Suprapubic skin (tissue), 4 donors: Measurements from ENCODE around the gene PREX1. TPM values are rescaled to one million over a fixed set of nuclear protein-coding genes. Genes with fewer than 3 reads are reported as not detected.

Experiments
- DNase-seq, 2 donors: peaks; one replicate each; pipeline ENCODE4 v3.0.0-alpha.2; 2019; ENCODE audit warnings: low spot score in 2 of 2
- H3K27ac ChIP-seq: fragments of 200-600 bp; sonication (generic); one replicate; pipeline ENCODE4 v1.5.1; 2019
- H3K27me3 ChIP-seq: fragments of 200-600 bp; sonication (generic); one replicate; pipeline ENCODE4 v1.5.1; 2019
- H3K36me3 ChIP-seq: fragments of 200-600 bp; sonication (generic); one replicate; pipeline ENCODE4 v1.5.1; 2019
- H3K4me1 ChIP-seq: fragments of 200-600 bp; sonication (generic); one replicate; pipeline ENCODE4 v1.5.1; 2019
- H3K4me3 ChIP-seq: fragments of 200-600 bp; sonication (generic); one replicate; pipeline ENCODE4 v1.5.1; 2019; ENCODE audit warnings: mild to moderate bottlenecking
- H3K9me3 ChIP-seq: fragments of 200-600 bp; sonication (generic); one replicate; pipeline ENCODE4 v1.5.1; 2019
- EP300 ChIP-seq: sonication (generic); formaldehyde crosslinking; IDR thresholded peaks from one replicate; pipeline ENCODE4 v1.6.1; 2017; ENCODE audit warnings: antibody characterized with exemption
- POLR2A ChIP-seq, 2 donors: fragments of 450-650 bp; IDR thresholded peaks; one replicate each; pipeline ENCODE4 v1.6.1; 2017; ENCODE audit warnings: antibody characterized with exemption in 2 of 2, mild to moderate bottlenecking in 2 of 2, moderate library complexity in 2 of 2
- POLR2AphosphoS5 ChIP-seq, 3 donors: sonication (generic); formaldehyde crosslinking; IDR thresholded peaks; one replicate each; pipeline ENCODE4 v1.6.1; 2017; ENCODE audit warnings: antibody characterized with exemption in 3 of 3
- WGBS: methylation state at CpG from one replicate; pipeline ENCODE4 v1.1.5; 2018; 5-methylcytosine and 5-hydroxymethylcytosine counted together
- total RNA-seq, 4 donors: library from RNA; depleted of rRNA; stranded (reverse); fragments of >200 nt; gene quantifications; one replicate each; pipeline ENCODE4 v1.1.0, GENCODE V29; 2016
- TF ChIP-seq, protein P1 (sequence below), 2 donors: fragments of 200-600 bp in 1 of 2; fragments of 450-650 bp in 1 of 2; sonication (generic) in 1 of 2; IDR thresholded peaks; one replicate each; pipeline ENCODE4 v1.5.1; 2016 to 2019; ENCODE audit warnings: antibody characterized with exemption in 2 of 2, mild to moderate bottlenecking in 1 of 2, moderate library complexity in 1 of 2

PREX1 gene
- total RNA-seq, 4 donors from 2014 or later, result 4.7 to 15.1 (median 10.2) TPM

DNA sequence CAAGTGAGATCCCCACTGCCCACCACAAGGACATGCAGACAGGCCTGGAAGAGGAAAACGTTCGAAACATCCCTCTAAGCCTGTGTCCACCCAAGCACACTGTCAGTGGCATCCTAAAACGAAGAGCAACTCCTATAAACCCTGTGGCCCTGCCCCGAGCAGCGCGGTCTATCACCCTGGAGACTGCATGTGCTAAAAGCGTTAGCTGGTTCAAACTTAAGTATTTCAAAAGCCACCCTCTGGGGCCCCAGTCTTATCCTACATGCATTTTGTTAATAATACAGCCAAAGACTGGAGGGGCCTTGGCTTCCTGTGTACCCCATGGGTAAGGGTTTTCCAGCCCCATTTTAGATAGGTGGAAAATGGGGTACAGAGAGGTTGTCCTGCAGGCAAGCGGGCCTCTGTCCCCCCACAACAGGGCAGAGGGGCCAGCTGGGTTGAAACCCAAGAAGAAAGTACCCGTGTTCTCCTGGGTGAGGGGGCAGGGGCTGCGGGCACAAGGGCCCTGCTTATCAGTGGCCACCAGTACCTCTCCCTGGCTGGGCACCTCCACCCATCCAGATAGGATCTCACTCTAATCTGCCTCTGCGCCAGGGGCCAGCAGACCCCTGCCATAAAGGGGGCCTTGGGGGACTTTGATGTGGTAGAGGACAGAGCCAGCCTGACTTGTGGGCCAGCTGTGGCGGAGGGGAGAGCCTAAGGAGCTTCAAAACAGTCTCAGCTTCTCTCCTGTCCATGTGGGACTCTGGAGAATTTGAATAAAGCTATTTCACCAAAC is 28.3 kb downstream of the PREX1 start:
- H3K4me1 ChIP-seq, result no peaks in the 10 kb centered on the region
- H3K9me3 ChIP-seq, result no peaks in the 10 kb centered on the region
- WGBS, result 79% methylated on average over 12 of the region's 12 CpGs
- TF ChIP-seq EP300, result no peak
- no peak for TF ChIP-seq POLR2A (IDR thresholded peaks at IDR 0.05)
- TF ChIP-seq, protein P1, sequence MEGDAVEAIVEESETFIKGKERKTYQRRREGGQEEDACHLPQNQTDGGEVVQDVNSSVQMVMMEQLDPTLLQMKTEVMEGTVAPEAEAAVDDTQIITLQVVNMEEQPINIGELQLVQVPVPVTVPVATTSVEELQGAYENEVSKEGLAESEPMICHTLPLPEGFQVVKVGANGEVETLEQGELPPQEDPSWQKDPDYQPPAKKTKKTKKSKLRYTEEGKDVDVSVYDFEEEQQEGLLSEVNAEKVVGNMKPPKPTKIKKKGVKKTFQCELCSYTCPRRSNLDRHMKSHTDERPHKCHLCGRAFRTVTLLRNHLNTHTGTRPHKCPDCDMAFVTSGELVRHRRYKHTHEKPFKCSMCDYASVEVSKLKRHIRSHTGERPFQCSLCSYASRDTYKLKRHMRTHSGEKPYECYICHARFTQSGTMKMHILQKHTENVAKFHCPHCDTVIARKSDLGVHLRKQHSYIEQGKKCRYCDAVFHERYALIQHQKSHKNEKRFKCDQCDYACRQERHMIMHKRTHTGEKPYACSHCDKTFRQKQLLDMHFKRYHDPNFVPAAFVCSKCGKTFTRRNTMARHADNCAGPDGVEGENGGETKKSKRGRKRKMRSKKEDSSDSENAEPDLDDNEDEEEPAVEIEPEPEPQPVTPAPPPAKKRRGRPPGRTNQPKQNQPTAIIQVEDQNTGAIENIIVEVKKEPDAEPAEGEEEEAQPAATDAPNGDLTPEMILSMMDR (IDR thresholded peaks at IDR 0.05), result no peak
- TF ChIP-seq POLR2AphosphoS5 (IDR thresholded peaks at IDR 0.05), result no peak
- H3K27me3 ChIP-seq, result no peaks in the 10 kb centered on the region
- no peak for DNase-seq
- H3K36me3 ChIP-seq, result no peaks in the 10 kb centered on the region
- no peak overlapping the region for H3K27ac ChIP-seq
- no peak overlapping the region for H3K4me3 ChIP-seq

GRCh38 chr20:48797850-48798747 is 29.7 kb downstream of the PREX1 start:
- H3K4me1 ChIP-seq, result no peaks in the 10 kb centered on the region
- WGBS, result 79% methylated on average over 11 of the region's 11 CpGs
- TF ChIP-seq, protein P1 (IDR thresholded peaks at IDR 0.05), result no peak
- TF ChIP-seq POLR2A (IDR thresholded peaks at IDR 0.05) (no peak), EP300 (no peak), POLR2AphosphoS5 (IDR thresholded peaks at IDR 0.05) (no peak)

DNA sequence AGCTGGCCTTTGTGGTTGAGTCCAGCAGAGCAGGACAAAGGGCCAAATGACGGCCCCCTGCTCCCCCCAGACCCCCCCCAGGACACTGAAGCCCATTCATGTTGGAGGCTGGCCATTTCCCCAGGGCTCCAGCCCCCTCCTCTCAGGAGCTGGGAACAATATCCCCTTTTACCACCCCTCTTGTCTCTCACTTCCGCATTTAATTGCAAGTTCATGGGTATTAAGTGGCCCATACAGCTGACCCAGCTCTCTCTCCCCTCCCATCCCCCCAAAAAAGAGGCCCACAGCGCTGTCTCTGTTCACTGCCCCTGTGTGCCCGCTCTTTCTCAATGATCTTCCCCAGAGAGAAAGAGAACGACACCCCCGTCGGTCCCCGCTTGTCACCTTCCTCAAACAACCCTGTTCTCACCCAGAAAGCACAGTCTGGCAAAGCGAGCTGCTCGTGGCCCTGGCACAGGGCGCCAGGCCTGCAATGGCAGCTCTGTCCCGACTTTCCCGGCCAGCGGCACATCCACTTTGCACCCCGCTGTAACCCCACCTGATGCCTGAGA is 30.4 kb downstream of the PREX1 start:
- WGBS, result 78% methylated on average over 15 of the region's 15 CpGs
- H3K9me3 ChIP-seq, result no peaks in the 10 kb centered on the region
- no peaks in the 10 kb centered on the region for H3K36me3 ChIP-seq
- no peak overlapping the region for H3K4me3 ChIP-seq
- TF ChIP-seq, protein P1 (IDR thresholded peaks at IDR 0.05), result no peak
- TF ChIP-seq EP300 (no peak), POLR2A (IDR thresholded peaks at IDR 0.05) (no peak), POLR2AphosphoS5 (IDR thresholded peaks at IDR 0.05) (no peak)
- no peaks in the 10 kb centered on the region for H3K27me3 ChIP-seq
- no peak for DNase-seq
- no peak overlapping the region for H3K27ac ChIP-seq
- H3K4me1 ChIP-seq, result no peaks in the 10 kb centered on the region

More at GRCh38 chr20:48797850-48798747, 29.7 kb downstream of the PREX1 start:
- no peaks in the 10 kb centered on the region for H3K36me3 ChIP-seq
- DNase-seq, result no peak
- no peak overlapping the region for H3K27ac ChIP-seq
- no peaks in the 10 kb centered on the region for H3K9me3 ChIP-seq
- no peak overlapping the region for H3K4me3 ChIP-seq
- H3K27me3 ChIP-seq, result no peaks in the 10 kb centered on the region

GRCh38 chr20:48795732-48796131 is 32.1 kb downstream of the PREX1 start:
- H3K27ac ChIP-seq, result no peak overlapping the region

DNA sequence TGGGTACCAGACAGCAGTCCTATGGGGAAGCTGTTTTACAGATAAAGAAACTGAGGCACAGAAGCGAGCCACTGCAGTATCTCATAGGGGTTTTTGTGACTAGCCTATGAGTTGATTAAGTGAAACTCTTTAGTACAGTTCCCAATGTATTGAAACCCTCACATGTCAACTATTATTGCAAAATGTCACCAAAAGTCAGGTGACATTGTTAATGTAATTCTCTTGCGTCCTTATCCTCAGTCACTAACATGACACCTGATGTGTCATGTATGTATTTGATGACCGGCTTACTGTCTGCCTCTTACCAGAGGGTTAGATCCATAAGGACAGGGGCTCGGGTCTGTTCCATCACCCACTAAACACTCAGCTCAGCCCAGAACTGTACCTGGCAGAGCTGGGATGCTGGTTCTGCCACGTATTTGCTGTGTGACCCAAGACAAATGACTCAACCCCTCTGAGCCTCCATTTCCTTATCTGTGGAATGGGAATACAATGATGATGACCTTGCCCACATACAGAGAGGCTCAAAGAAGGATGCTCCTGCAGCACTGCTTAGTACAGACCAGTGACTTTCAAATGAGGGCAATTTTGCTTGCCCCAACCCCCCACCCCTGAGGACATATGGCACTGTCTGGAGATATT is 32.9 kb downstream of the PREX1 start:
- H3K4me3 ChIP-seq, result no peak overlapping the region
- H3K9me3 ChIP-seq, result no peaks in the 10 kb centered on the region
- no peaks in the 10 kb centered on the region for H3K36me3 ChIP-seq
- H3K27ac ChIP-seq, result no peak overlapping the region
- TF ChIP-seq, protein P1 (IDR thresholded peaks at IDR 0.05), result no peak
- TF ChIP-seq POLR2A (IDR thresholded peaks at IDR 0.05) (no peak), EP300 (no peak), POLR2AphosphoS5 (IDR thresholded peaks at IDR 0.05) (no peak)
- WGBS, result 83% methylated on average over 5 of the region's 5 CpGs
- no peak for DNase-seq
- H3K4me1 ChIP-seq, result peaks cover 18% of the 10 kb centered on the region
- H3K27me3 ChIP-seq, result no peaks in the 10 kb centered on the region

More at GRCh38 chr20:48795732-48796131, 32.1 kb downstream of the PREX1 start:
- Histone ChIP-seq H3K9me3 (no peaks in the 10 kb centered on the region), H3K27me3 (no peaks in the 10 kb centered on the region), H3K4me3 (no peak overlapping the region), H3K4me1 (peaks cover 14% of the 10 kb centered on the region), H3K36me3 (no peaks in the 10 kb centered on the region)
- DNase-seq, result no peak
- TF ChIP-seq POLR2A (IDR thresholded peaks at IDR 0.05), result no peak
- TF ChIP-seq POLR2AphosphoS5 (IDR thresholded peaks at IDR 0.05), result no peak
- 60% methylated on average over 5 of the region's 5 CpGs for WGBS
